Uterus (tissue), 2 donors: ENCODE results near the gene CCSER1.

Experiments used
- POLR2A ChIP-seq, 2 donors: fragments of 450-650 bp; IDR thresholded peaks; one replicate each; pipeline ENCODE4 v1.6.1; 2016; ENCODE audit warnings: antibody characterized with exemption in 2 of 2, mild to moderate bottlenecking in 1 of 2, moderate library complexity in 1 of 2
- TF ChIP-seq, protein P1 (sequence below), 4 experiments: fragments of 200-600 bp in 2 of 4; fragments of 450-650 bp in 2 of 4; sonication (generic) in 2 of 4; IDR thresholded peaks; one replicate each; pipeline ENCODE4 v1.5.1; 2016 to 2019; ENCODE audit warnings: antibody characterized with exemption in 4 of 4, mild to moderate bottlenecking in 2 of 4, moderate library complexity in 1 of 4

DNA sequence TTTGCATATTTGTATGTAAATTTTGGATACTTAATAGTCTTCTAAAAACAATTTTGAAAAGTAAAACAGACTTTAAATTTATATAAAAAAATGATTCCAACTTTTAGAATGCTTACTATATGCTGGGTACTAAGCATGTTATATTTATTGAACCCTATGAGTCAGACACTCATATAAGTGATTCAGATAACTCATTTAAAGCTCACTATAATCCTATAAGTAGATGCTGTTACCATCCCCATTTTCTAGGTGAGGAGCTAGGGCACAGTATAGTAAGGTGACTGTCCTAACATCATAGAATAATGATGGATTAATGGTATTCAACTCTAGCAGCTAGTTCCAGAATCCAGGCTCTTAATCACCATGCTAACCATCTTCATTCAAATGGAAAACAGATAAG lies 1299.5 kb downstream of the CCSER1 start:
- no peak for TF ChIP-seq POLR2A (IDR thresholded peaks at IDR 0.05)
- TF ChIP-seq, protein P1, sequence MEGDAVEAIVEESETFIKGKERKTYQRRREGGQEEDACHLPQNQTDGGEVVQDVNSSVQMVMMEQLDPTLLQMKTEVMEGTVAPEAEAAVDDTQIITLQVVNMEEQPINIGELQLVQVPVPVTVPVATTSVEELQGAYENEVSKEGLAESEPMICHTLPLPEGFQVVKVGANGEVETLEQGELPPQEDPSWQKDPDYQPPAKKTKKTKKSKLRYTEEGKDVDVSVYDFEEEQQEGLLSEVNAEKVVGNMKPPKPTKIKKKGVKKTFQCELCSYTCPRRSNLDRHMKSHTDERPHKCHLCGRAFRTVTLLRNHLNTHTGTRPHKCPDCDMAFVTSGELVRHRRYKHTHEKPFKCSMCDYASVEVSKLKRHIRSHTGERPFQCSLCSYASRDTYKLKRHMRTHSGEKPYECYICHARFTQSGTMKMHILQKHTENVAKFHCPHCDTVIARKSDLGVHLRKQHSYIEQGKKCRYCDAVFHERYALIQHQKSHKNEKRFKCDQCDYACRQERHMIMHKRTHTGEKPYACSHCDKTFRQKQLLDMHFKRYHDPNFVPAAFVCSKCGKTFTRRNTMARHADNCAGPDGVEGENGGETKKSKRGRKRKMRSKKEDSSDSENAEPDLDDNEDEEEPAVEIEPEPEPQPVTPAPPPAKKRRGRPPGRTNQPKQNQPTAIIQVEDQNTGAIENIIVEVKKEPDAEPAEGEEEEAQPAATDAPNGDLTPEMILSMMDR (IDR thresholded peaks at IDR 0.05): no peak
